PFSK-1 (cell line): ENCODE measurements around the gene LMX1A.

Experiments used
- FOXP2 ChIP-seq: optimal IDR thresholded peaks from 2 replicates; pipeline ENCODE3; 2011; ENCODE audit warnings: borderline replicate concordance, control low read depth, inconsistent platforms; ENCODE audit not compliant: insufficient read depth; ENCODE audit errors: extremely low read length, extremely low read depth
- POLR2AphosphoS5 ChIP-seq: IDR thresholded peaks from 2 replicates; pipeline ENCODE4 v1.6.1; 2012; ENCODE audit warnings: low read depth, mild to moderate bottlenecking, control low read depth, low read length, moderate library complexity
- SIN3A ChIP-seq: IDR thresholded peaks from 2 replicates; pipeline ENCODE4 v1.6.1; 2012; ENCODE audit warnings: mild to moderate bottlenecking, low read length, moderate library complexity, borderline replicate concordance; ENCODE audit not compliant: insufficient read depth
- TAF1 ChIP-seq: IDR thresholded peaks from 2 replicates; pipeline ENCODE4 v1.6.1; 2012; ENCODE audit warnings: low read length, control low read depth, borderline replicate concordance; ENCODE audit not compliant: insufficient read depth
- TF ChIP-seq, protein P1 (sequence below), 2 experiments: IDR thresholded peaks; 2 replicates each; pipeline versions ENCODE4 v1.6.1 to v1.8.0; 2011 to 2012; ENCODE audit warnings: low read depth in 2 of 2, low read length in 2 of 2, control low read depth in 1 of 2, inconsistent platforms in 1 of 2, mild to moderate bottlenecking in 1 of 2, moderate library complexity in 1 of 2; ENCODE audit not compliant: insufficient read depth in 1 of 2

DNA sequence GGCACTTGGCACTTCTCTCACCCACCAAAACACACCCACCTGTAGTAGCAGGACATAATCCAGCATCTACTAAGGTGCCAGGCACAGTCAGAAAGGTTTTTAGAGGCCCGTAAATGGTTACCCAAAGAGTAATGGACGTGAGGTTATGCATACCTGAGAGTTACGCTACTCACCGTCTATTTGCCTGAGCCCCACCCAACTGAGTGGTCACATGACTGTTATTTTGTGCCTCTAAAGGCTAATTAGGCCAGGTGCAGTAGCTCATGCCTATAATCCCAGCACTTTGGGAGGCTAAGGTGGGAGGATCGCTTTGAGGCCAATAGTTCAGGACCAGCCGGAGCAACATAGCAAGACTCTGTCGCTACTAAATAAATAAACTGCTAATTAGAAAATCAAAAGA lies 11.0 kb downstream of the LMX1A start:
- TF ChIP-seq POLR2AphosphoS5 (no peak), TAF1 (no peak), FOXP2 (no peak), SIN3A (no peak)
- TF ChIP-seq, protein P1, sequence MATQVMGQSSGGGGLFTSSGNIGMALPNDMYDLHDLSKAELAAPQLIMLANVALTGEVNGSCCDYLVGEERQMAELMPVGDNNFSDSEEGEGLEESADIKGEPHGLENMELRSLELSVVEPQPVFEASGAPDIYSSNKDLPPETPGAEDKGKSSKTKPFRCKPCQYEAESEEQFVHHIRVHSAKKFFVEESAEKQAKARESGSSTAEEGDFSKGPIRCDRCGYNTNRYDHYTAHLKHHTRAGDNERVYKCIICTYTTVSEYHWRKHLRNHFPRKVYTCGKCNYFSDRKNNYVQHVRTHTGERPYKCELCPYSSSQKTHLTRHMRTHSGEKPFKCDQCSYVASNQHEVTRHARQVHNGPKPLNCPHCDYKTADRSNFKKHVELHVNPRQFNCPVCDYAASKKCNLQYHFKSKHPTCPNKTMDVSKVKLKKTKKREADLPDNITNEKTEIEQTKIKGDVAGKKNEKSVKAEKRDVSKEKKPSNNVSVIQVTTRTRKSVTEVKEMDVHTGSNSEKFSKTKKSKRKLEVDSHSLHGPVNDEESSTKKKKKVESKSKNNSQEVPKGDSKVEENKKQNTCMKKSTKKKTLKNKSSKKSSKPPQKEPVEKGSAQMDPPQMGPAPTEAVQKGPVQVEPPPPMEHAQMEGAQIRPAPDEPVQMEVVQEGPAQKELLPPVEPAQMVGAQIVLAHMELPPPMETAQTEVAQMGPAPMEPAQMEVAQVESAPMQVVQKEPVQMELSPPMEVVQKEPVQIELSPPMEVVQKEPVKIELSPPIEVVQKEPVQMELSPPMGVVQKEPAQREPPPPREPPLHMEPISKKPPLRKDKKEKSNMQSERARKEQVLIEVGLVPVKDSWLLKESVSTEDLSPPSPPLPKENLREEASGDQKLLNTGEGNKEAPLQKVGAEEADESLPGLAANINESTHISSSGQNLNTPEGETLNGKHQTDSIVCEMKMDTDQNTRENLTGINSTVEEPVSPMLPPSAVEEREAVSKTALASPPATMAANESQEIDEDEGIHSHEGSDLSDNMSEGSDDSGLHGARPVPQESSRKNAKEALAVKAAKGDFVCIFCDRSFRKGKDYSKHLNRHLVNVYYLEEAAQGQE (IDR thresholded peaks at IDR 0.05; ENCODE audit: insufficient read depth in 1 of 2, low read depth in 2 of 2, low read length in 2 of 2): no peak
